Stimulated activated CD8-positive, alpha-beta memory T cell treated with anti-CD3 and anti-CD28 coated beads, Interleukin-15, amount 100 ng/mL, for 24 hours (primary cell): Measurements from ENCODE around the gene ARL8B.
"Not testable (repeated sequence)": the region's sequence is repeated elsewhere in the genome, so short reads cannot be mapped to it uniquely, and the experiment has no call there.

ENCODE experiments used
- DNase-seq: peaks from one replicate; pipeline ENCODE4 v3.0.0-alpha.2; 2020; ENCODE audit warnings: low read depth

The ARL8B gene

DNA sequence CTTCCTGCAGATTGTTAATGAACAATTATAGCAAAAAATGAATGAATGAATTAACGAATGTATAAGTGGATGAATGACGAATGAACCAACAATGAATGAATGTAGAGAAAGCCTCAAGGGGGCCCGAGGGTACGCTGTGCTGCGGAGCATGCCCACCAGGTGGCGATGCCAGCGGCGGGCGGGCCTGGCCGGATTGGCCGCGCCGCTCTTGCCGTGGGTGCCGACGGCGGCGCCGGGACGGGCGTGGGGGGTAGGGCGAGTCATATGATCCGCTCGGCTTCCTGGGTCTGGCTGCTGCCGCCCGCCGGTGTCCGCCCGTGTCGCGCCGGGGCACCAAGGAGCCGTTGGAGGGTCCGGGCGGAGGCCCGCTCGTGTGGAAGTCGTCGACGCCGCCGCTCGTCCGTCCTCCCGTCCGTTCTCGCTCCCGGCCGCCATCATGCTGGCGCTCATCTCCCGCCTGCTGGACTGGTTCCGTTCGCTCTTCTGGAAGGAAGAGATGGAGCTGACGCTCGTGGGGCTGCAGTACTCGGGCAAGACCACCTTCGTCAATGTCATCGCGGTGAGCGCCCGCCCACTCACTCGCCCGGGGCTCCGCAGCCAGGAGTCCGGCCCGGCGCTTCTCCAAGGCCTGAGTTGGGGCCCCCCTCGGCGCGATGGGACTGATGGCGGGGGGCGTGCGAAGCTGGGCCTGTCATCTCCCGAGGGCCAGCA is at the start of gene ARL8B:
Gene ARL8B (plus strand): TSS at position 263 of the 711 bp plus-strand sequence. CDS start 174 bp downstream, at position 437.
- peak; percentile 88 for DNase-seq

DNA sequence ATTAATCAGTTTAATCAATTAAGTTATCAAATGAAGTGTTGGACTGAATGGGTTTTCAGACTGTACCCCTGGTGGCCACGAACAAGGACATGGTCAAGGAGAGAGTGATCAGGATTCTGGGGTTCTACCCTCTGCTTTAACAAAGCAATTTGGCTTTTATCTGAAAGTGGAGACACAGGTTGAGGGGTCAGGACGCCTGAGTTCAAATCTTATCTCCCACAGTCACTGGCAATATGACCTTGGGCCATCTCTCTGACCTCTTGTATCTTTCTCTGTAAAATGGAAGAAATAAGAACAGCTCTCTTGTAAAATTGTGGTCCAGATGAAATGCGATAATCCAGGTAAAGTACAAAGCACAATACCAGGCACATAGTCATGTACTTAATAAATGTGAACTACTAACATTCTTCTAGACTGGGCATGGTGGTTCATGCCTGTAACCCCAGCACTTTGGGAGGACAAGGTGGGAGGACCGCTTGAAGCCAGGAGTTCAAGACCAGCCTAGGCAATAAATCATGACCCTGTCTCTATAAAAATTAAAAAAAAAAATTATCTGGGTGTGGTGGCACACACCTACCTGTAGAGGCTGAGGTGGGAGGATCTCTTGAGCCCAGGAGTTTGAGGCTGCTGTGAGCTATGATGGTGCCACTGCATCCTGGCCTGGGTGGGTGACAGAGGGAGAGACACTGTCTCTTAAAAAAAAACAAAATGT is 48.6 kb upstream of the ARL8B start:
- DNase-seq, result no peak

DNA sequence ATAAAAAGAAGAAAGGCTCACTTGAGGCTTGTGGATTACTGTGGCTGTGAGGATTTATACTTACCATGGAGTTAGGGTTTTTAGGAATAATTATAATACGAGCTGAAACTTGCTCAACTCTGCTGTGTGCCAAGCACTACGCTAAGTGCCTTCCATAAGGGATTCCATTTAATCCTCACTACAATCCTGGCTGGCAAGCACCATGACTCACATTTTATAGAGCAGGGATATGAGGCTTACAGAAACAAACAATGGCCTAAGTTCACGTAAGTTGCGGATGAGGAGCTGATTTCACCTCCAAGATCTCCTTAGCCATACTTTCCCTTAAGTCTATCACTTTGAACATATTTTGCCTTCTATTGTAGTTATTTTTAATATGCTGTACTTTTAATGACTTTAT is 43.9 kb upstream of the ARL8B start:
- DNase-seq, result no peak

DNA sequence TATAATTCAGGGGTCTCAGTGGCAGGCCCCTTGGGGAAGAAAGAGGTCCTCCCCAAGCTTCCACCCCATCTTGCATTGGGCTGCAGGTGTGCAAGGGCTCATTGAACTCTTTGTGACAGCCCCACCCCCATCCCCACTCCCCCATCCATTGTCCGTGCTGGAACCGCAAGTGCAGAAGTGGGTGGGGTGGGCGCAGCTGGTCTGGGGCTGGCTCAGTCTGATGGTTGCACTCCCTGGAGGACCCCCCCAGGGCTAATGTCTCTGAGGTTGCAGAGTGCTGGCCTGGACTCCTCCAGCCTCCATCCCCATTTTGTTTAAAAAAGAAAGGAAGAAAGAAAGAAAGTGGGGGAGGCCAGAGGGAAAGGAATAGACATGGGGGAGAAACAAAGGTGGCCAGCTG is 42.3 kb upstream of the ARL8B start:
- no peak for DNase-seq

DNA sequence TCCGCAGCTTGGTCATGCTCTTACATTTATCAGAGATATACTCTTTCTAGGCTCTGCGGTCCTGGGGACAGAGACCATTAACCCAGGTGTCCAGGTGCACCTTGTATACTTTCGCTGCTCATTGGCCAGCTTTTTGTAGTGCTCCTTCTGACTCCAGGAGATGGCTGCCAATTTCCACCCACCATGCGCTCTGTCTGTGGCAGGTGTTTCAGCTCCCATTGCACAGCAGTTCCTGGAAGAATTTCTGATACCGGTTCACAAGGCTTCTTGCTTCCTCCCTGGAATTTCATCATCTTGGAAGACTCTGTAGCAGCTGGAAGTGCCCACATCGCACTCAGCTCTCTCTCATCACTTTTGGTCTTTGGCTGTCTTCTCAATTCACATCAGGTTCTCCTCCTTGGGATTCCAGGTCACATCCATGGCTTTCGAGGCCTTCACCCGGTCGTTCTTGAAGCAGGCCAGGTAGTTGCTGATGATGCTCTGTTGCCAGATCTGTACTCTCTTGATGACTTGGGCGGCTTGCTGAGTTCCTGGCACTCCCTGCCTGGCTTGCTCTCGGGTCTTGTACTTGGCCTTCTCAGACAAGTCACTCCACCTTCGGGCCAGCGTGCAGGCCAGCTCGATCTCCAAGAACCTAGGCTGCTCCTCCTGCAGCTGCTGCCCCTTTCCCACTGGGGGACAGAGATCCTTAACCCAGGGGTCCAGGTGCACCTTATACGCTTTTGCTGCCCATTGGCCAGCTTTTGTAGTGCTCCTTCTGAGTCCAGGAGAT is 41.1 kb upstream of the ARL8B start:
- no peak for DNase-seq

DNA sequence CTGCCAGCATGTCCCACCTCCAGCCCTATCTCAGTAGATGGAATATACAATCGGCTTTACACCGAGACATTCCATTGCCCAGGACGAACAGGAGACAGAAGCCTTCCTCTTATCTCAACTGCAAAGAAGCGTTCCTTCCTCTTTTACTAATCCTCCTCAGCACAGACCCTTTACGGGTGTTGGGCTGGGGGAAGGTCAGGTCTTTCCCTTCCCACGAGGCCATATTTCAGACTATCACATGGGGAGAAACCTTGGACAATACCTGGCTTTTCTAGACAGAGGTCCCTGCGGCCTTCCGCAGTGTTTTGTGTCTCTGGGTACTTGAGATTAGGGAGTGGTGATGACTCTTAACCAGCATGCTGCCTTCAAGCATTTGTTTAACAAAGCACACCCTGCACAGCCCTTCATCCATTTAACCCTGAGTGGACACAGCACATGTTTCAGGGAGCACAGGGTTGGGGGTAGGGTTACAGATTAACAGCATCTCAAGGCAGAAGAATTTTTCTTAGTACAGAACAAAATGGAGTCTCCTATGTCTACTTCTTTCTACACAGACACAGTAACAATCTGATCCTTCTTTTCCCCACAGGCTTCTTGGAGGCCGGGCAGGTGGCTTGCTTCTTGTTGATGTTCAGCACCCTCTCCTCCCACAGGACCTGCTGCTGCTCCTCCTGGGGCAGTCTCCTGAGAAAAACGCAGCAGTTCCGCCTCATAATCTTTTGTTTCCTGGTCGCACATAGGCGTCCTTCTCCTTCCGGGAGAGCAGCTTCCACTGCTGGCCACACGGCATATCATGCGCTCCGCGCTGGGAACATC is 39.9 kb upstream of the ARL8B start:
- DNase-seq, result not testable (repeated sequence)

DNA sequence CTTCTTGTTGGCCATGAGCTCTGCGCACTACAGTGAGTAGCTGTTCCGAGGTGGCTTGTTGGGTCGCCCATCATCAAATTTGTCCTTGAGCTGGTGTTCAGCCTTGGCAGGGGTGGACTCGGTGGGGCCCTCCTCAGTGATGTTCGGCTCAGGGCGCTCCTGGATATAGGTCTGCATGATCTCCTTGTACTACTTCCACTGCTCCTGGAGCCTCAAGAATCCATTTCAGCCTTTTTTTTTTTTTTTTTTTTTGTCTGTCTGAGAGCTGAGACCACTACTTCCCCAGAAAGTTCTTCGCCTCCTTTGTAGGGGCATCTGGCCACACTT is 39.3 kb upstream of the ARL8B start:
- no peak for DNase-seq

DNA sequence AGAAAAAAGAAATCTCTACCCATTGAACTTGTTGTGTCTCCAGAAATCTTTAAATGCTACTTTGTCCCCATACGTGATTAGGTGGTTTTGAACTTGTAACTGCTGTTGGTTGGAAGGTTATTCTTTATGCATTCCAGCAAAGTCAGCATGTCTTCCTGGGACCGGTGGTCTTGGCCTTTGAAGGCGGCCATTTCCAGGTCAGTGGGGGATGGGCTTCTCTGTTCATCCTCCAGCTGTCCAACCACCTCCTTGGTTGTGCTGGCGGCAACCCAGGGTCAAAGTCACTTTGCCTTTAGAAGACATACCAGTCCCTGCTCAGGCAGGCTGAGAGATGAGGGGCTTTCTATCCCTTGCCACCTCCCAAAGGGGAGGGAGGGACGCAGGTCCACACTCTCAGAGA is 37.9 kb upstream of the ARL8B start:
- no peak for DNase-seq

DNA sequence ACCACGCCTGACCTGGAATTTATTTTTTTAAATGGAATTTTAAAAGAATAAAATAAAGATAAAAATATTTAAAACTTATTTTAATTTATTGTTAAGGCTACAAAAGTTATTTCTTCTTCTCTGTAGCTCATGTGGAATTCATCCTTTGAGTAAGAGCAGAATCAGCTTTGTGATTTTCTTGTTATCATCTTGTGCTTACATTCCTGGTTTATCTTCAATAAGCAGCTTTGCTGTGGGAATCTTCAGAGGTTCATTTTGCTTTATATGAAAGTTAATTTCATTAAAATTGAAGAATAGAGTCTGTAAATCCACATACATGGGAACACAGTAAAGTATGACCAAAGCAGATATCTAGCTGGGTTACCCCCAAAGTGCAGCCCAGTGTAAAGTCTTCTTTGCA is 35.4 kb upstream of the ARL8B start:
- DNase-seq, result no peak

DNA sequence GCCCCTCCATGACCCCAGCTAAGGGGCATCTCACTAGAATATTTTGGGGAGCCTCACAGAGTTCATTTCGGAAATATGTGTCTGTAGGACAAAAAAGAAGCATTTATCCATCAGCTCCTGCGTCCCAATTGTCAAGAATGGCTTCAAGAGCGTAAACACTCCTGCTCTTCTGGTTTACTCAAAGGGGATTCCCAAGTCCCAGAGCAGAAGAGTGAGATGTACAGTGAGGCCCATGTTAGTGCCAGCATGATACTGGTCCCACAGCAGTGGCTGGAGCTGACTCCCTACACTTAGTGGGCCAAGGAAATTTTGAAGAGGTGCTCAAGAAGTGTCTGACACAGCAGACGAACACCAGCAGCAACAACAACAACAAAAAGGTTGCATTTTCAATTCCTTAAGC is 34.9 kb upstream of the ARL8B start:
- DNase-seq, result no peak

DNA sequence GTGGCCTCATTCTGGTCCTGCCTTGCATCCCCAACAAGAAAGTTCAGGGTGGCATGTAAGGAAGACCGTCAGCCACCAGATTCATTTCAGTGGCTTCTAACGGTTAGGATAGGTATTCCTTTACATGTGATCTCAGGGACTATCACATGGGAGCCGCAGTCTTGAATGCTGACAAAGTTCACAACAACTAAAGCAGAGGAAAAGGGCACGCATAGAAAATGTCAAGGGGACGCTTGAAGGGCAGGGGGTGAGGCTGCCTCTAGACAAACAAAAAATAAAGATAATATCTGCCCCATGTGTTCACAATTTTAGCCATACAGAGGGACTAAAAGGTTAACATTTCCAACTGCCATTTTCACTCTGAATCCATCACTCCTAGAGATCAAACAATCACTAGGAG is 31.9 kb upstream of the ARL8B start:
- no peak for DNase-seq

DNA sequence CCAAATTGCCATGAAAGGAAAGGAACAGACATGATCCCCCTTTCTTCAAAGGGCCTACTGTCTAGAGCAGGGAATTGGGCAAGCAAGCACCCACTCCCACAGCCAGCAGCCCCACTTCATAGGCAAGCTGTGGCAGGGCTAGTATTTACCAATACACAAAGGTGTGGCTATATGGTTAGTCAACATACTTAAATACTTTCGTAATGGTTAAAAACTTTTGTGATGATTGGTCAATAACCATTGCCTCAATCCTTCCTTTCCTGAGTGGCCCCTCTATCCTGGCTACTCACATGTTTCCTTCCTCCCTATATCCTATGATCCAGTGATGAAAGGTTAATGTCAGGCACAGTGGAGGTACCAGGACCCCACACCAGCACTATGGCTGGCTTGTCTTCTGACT is 30.1 kb upstream of the ARL8B start:
- no peak for DNase-seq

DNA sequence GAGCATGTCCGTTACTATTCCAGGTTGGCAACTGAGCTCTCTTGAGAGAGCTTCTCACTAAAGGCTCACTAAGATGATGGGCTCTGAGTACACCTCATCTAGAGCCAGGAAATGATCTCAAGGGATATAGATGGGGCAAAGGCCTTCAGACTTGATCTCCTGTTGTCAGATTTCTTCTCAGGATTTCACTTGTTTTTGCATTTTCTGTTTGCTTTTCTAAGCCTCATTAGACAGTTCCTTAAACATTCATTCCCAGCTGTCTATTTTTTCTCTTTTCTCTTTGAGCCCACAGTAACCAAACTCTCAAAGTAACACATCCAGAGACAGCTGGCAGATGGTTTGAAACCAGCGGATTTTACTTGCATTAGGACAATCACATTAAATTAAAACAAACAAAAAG is 28.4 kb upstream of the ARL8B start:
- no peak for DNase-seq

DNA sequence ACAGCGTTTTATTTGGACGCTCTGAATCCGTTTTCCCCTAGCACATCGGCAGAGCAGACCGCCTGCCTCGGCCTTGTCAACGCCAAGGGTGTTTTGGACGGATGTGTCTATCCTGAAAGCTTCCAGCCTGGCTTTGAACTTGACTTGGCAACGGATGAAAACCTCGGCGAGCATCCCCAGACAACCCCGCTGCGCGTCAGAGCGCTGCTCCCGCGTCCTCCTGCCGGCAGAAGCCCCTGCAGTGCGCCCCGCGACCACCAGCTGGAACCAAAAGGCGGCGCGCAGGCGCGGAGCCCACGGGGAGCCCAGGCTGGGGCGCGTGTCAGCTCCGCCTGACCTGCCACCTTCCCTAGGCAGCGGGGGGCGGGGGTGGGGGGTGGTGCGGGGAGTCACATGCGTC is 26.2 kb upstream of the ARL8B start:
- no peak for DNase-seq

DNA sequence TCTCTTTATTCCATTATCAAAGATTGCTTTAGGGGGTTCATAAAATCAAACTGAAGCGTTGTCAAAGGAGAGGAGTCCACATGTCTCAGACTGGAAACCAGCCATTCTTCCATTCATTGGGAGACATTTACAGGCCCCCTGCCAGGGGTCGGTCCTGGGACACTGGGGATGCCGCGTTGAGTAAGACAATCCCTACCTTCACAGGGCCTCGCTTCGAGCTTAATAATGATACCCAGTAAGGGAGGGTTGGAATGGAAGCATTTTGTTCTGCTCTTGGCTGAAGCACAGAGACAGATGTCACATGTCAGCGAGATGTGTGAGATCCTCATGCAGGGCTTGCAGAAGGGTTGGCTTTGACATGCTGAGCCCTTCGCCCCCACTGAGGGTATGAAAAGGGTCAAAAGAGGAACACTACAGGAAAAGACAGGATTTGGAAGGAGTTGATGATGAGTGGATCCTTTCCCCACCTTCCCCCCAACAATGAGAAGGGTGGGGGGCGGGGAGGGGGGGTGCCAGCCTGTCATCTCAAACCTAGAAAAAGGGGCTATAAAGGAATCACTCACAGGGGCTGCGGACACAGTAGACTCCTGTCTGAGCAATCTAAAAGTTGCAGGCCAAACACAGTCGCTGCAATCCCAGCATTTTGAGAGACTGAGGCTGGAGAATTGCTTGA is 25.6 kb upstream of the ARL8B start:
- no peak for DNase-seq

DNA sequence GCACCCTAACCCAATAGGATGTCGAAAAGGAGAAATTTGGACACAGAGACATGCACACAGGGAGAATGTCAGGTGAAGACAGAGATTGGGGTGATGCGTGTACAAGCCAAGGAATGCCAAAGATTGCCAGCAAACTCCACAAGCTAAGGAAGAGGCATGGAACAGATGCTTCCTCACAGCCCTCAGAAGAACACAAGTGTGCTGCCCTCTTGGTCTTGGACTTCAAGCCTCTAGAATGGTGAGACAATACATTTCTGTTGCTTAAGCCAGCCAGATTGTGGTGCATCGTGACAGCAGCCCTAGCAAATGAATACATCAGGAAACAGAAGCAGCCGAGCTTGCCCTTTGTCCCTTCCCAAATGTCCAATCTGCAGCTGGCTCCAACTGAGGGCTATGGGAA is 23.7 kb upstream of the ARL8B start:
- DNase-seq, result no peak

DNA sequence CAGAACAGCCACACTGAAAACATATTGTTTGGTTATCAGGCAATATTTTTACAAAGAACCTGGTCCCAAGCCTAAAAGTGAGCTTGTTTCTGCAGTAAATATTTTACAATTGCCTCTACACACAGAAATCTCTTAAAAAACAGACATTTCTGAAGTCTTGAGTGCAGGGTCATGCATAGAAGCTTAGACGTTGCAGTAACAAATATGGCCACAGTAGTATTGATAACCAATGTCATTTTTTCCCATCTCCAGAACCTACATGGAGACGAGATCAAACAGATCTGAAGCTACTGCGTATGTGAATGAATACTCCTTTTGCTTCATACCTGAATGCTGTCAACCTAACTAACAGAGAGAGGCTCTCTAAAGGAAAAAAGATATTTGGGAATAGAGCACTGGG is 19.6 kb upstream of the ARL8B start:
- DNase-seq, result no peak

DNA sequence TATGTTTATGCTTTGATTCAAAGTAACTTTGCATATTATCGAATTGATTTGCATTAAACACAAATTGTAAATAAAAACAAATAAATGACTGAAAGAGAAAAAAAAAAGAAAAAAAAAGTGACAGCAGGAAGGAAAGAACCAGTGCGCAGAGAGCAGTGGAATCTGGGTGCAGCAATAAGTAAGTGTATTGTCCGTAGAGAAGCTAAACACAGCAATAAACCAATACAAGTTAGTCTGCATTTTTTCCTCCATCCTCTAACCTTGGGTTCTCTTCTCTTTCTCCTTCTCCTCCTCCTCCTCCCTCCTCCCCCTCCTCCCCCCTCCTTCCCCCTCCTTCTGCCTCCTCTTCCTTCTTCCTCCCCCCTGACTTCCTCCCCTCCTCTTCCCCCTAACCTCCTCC is 18.3 kb upstream of the ARL8B start:
- no peak for DNase-seq

DNA sequence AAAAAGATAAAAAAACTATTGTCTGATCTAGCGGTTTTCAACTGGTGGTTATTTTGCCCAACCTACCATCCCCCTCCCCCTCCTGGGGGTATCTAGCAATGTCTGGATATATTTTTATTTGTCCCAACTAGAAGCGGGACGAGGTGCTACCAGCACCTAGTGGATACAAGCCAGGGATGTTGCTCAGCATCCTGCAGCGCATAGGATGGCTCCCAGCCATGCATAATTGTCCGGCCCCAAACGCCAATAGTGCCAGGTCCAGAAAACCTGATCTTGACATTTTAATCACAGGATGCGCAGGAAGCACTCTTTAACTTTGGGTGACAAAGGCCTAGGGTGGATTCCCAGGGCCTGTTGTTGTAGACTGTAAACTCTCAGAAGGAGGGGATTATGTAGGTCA is 17.0 kb upstream of the ARL8B start:
- no peak for DNase-seq

DNA sequence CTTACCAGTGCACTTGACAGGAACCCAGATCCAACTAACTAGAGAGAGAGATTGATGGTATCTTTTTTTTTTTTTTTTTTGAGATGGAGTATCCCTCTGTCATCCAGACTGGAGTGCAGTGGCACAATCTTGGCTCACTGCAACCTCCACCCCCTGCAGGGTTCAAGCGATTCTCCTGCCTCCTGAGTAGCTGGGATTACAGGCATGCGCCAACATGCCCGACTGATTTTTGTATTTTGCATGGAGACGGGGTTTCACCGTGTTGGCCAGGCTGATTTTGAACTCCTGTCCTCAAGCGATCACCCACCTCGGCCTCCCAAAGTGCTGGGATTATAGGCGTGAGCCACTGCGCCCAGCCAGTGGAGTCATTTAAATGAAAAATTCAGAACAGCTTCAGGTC is 15.7 kb upstream of the ARL8B start:
- DNase-seq, result not testable (repeated sequence)

DNA sequence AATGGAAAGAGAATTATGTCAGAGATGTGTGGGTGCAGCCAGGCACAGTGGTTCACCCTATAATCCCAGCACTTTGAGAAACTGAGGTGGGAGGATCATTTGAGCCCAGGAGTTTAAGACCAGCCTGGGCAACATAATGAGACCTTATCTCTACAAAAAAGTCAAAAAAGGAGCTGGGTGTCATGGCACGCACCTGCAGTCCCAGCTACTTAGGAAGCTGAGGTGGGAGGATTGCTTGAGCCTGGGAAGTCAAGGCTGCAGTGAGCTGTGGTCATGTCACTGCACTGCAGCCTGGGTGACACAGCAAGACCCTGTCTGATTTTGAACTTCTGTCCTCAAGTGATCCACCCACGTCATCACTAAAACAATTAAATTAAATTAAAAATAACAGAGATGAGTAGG is 15.2 kb upstream of the ARL8B start:
- not testable (repeated sequence) for DNase-seq

DNA sequence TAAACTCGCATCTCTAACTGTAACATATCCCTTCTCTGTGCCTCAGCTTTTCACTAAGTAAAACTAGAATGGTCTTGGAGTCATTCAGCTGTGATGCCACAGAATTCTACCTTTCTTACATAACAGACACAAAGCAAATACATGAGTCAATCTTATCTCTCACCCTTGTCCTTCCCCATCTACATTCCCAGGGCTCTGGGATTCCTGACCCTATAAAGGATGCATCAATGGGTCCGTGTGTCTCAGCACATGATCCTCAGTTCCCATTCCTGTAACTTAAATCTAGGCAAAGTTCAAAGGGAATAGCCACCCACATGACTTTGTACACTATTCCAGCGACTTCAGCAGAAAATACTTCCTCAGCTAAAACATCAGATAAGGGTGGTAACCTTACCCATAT is 11.8 kb upstream of the ARL8B start:
- DNase-seq, result no peak
